Fibroblast of skin of back (primary cell): Measurements from ENCODE around the gene TOR4A.
"Not testable (repeated sequence)": the region's sequence is repeated elsewhere in the genome, so short reads cannot be mapped to it uniquely, and the experiment has no call there.

Source experiments
- DNase-seq: peaks from one replicate; pipeline ENCODE4 v3.0.0-alpha.2; 2013

The TOR4A gene

DNA sequence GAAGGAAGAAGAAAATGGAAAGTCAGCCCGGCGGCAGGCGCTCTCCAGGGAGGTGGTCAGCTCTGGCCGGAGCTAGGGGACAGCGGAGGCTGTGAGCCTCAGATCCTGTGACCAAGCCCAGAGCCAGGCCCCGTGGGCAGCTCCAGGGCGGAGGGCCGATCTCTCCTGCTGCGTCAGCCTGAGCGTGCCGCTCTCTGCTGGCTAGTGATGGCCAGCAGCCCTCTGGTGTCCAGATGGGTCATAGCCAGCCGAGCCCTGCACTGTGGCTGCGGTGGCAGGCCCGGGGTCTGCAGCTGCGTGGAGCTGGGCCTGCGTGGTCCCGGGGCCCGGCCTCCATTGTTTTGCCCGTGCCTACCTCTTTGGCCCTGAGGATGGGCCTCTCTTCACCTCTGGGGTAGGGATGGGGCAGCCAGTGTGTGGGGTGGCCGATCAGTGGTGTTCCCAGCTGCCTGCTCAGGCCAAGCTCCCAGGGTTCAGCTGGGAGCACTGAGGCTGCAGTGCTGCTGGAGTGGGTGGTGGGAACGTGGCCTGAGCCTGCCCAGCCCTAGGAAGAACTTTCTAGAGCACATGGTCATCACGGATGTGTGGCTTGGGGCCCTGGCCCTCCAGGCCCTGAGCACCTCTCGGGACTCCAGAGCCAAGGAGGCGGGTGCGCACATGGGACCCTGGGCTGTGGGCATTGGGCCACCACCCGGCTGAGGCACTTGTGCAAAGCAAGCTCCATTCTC, 41.6 kb downstream of the TOR4A start:
- DNase-seq: no peak

GRCh38 chr9:137319739-137320551, 42.4 kb downstream of the TOR4A start:
- no peak for DNase-seq

DNA sequence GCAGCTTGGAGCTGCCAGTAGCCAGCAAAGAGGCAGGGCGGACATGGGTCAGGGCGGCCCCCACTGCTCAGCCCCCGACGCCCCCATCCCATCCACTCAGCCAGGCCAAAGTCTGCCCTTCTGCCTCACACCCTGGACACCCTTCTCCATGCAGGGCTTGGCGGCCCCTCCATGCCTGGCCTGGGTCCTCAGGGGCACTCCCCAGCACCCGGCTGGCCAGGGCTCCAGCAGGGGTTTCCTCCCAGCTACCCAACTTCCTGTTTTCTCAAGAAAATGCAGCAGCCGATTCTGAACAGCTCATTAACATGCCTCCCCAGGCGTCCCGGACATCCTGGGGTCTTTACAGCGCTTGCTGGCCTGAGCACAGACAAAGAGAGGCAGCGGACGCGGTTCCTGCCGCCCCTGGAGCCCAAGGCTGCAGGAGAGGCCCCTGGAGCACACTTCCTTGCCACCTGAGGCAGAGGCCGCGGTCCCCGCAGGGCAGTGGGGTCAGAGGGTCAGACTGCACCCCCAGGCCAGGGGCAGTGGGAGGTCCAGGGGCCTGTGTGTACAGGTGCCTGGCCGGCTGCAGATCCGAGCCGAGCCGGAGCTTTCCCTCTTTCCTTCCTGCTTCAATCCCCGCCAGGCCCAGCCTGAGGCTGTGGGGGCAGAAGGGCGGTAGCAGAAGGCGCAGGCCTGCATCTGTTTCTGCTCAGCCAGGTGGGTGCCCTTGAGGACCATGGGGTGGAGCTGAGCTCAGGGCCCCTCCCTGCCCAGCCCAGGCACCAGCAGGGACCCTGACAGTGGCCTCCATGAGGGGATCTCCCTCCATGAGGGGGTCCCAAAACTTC, 43.2 kb downstream of the TOR4A start:
- DNase-seq: no peak

GRCh38 chr9:137321726-137322361, 44.3 kb downstream of the TOR4A start:
- DNase-seq: no peak

- DNase-seq: no peak
These were observed 46.2 kb downstream of the TOR4A start for GRCh38 chr9:137323531-137324331.

GRCh38 chr9:137325124-137325523, 47.6 kb downstream of the TOR4A start:
- no peak for DNase-seq

DNA sequence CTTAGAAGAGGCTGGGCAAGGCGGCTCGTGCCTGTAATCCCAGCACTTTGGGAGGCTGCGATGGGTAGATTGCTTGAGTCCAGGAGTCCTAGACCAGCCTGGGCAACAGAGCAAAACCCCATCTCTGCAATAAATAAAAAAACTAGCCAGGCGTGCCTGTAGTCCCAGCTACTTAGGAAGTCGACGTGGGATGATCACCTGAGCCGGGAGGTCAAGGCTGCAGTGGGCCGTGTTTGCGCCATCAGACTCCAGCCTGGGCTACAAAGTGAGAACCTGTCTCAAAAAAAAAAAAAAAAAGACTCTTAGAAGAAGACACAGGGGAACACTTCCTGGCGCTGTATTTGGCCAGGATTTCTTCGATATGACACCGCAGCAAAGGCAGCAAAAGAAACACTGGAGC, 48.3 kb downstream of the TOR4A start:
- DNase-seq: no peak

DNA sequence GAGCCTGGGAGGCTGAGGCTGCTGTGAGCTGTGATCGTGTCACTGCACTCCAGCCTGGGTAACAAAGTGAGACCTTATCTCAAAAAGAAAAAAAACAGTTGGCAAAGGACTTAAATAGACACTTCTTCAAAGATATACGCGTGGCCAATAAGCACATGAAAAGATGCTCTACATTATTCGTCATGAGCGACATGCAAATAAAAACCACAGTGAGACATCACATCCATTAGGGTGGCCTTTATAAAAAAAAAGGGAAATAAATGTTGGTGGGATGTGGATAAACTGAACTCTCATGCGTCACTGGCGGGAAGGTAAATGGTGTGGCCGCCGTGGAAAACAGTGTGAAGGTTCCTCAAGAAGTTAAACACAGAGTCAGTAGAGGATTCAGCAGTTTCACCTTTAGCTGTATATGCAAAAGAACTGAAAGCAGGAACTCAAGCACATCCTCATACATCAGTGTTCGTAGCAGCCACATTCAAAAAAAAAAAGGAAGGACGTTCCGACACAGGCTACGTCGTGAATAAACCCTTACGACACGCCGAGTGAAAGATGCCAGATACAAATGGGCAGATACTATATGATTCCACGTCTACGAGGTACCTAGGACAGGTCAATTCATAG, 49.0 kb downstream of the TOR4A start:
- DNase-seq: no peak

DNA sequence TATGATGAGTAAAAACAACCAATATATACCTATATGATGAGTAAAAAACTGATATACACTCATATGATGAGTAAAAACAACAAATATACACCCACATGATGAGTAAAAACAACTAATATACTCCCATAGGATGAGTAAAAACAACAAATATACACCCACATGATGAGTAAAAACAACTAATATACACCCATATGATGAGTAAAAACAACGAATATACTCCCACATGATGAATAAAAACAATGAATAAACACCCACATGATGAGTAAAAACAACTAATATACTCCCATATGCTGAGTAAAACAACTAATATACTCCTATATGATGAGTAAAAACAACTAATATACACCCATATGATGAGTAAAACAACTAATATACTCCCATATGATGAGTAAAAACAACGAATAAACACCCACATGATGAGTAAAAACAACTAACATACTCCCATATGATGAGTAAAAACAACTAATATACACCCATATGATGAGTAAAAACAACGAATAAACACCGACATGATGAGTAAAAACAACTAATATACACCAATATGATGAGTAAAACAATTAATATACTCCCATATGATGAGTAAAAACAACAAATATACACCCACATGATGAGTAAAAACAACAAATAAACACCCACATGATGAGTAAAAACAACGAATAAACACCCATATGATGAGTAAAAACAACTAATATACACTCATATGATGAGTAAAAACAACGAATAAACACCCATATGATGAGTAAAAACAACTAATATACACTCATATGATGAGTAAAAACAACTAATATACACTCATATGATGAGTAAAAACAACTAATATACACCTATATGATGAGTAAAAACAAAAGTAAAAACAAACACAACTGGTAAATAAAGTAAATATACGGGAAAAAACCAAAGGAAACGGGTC, 50.4 kb downstream of the TOR4A start:
- DNase-seq: not testable (repeated sequence)

GRCh38 chr9:137329590-137329989, 52.1 kb downstream of the TOR4A start:
- DNase-seq: not testable (repeated sequence)

DNA sequence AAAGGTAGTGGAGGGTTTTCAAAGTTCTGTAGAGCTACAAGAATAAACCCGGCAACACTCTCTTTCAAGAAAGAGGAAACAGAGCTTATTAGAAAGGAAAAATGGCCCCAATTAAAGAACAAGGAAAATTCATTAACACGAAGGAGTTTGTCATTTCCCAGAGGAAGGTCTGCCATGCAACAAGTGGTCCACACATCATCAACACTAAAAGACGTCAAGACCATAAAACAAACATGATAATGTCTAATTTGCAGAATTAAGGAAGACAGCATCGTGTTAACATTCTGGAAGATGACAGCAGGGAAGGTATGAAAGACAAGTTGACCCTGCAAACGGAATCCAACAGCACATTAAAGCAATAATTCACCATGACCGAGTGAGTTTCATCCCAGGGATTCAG, 53.2 kb downstream of the TOR4A start:
- DNase-seq: no peak

DNA sequence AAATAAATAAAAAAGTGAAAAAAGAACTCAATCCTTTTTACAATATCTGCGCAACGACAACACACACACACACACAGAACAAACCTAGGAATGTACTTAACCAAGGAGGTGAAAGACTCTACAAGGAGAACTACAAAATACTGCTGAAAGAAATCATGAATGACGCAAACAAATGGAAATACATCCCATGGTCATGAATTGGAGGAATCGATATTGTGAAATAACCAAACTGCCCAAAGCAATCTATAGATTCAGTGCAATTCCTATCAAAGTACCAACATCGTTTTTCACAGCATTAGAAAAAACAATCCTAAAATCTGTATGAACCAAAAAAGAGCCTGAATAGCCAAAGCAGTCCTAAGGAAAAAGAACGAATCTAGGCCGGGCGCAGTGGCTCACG, 54.4 kb downstream of the TOR4A start:
- DNase-seq: no peak
